GM18861 (cell line): ENCODE results near the gene RHD.
"Not testable (repeated sequence)": the region's sequence is repeated elsewhere in the genome, so short reads cannot be mapped to it uniquely, and the experiment has no call there.

ENCODE experiments used
- ATAC-seq: cut with Tn5 transposase; IDR thresholded peaks from one replicate; pipeline ENCODE4 v1.9.1; 2021; ENCODE audit not compliant: unreplicated experiment

Gene RHD

DNA sequence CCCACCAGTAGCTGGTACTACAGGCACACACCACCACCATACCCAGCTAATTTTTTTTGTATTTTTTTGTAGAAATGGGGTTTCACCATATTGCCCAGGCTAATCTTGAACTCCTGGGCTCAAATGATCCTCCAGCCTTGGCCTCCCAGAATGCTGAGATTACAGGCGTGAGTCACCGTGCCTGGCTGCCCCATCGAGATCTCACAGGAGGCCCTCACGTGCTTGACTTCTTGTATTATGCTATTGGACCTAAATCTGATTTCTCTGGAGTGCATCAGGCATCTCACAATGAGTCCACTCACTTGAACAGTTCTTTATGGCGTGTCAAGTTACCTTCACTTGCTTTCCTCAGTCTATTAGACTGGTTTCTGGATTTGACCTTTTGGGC, 15.7 kb upstream of the RHD start:
- no peak for ATAC-seq

DNA sequence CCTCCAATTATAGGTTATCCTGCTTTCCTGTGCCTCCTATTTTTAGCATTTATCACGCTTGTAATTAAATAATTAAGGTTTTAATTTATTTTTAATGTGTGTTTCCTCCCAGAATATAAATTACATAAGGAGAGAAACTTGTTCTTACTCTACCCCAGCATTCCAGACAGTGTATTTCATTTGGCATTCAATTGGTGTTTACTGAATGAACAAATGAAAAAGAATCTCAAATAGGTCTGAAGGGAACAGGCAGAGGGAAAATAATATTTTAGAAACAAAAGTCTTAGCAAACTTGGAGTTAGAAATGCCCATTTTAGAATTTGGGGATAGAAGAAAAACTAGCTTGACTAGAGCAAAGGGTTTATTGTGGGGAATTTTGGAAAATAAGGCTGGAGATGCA, 15.1 kb upstream of the RHD start:
- ATAC-seq: no peak

- ATAC-seq: not testable (repeated sequence)
Observed at GRCh38 chr1:25259813-25260212, 12.5 kb upstream of the RHD start.

GRCh38 chr1:25260336-25260735, 12.0 kb upstream of the RHD start:
- ATAC-seq: not testable (repeated sequence)

DNA sequence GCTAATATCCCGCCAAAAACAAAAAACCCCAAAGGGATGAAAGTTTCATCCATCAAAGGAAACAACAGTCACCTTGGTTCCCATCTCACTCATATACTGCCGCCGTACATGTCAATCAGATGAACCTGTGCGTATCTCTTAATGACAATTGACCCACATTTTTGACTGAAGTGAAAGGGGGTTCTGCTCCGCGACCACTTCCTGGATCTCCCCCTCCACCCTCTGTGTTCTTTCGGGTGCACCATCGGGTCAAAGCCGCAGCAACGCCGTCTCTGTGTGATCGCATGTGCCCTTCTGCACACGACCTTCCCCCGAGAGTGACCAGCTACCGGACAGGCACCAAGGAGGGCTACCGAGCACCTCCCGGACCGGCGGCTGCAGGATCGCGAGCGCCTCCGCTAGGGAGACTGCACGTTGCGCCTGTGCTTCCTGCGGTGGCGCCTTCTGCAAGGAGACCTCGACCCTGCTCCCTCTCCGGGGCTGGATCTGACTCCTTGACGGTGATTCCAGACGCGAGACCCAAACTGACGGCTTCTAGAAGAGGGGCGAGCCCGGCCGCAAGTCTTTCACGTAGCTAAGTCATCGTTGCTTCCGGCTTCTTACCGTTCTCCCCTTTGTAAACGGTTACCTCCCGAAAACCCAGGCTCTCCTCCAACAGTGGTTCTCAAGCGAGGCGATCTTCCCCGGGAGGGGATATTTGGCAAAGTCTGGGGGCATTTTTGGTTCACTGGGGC, 5.6 kb upstream of the RHD start:
- ATAC-seq: peak; percentile 20

GRCh38 chr1:25267288-25268142, 4.8 kb upstream of the RHD start:
- peak; percentile 43 for ATAC-seq

GRCh38 chr1:25268143-25268760, 4.1 kb upstream of the RHD start:
- ATAC-seq: not testable (repeated sequence)

DNA sequence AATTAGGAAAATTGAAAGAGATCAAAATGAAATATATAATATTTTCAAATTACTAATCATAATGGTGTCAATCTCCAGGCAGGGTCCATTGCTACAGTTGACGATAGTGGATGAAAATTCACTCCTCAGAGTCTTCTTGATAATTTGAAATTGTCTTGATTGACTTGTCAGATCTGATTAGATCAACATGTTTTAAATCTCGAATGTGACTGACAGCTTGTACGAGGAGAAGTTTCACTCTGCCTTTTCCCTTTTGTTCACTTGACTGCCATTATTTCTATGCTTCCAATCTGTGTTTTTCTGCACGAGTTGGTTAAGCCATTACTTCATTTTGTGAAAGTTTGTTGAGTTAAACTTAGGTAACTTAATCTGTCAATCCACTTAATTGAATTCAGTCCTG, 3.3 kb downstream of the RHD start:
- not testable (repeated sequence) for ATAC-seq

- ATAC-seq: not testable (repeated sequence)
Observed at GRCh38 chr1:25277295-25277694, 5.0 kb downstream of the RHD start.

GRCh38 chr1:25278358-25278757, 6.0 kb downstream of the RHD start:
- ATAC-seq: not testable (repeated sequence)

GRCh38 chr1:25278790-25279189, 6.5 kb downstream of the RHD start:
- ATAC-seq: not testable (repeated sequence)

- ATAC-seq: not testable (repeated sequence)
Observed at GRCh38 chr1:25279693-25280111, 7.4 kb downstream of the RHD start.

DNA sequence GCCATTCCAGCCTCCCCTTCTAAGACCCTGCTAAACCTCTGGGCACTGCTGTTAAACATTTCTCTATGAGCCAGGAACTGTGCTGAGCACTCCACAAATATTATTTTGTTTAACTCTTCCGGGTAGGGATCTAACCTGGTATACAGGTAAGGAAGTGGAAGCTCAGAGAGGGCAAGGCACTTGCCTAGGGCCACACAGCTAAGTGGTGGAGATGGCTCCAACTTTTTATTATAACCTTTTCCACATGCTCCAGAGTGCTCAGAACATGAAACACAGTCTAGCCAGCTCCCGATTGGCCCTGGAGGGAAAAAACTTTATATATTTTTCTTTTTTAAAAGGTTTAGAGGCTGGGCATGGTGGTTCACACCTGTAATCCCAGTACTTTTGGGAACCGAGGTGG, 13.6 kb downstream of the RHD start:
- not testable (repeated sequence) for ATAC-seq

DNA sequence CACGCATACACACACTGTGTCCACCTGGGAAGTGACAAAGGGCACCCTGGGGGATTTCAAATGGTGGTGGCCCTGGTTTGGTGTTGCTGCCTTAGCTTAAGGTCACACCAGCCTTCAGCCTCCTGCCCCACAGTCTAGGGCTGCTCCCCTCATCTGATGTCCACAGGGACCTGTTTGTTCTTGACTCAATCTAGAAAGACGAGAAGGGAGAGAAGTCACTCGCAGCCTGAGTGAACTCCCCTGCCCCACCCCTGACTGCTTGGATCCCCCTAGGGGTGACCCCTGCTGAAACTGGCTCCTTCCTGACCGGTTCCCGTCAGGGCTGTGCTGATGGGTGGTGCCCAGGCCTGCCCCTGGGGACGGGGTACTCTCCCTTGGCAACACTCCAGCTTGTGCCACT, 14.9 kb downstream of the RHD start:
- ATAC-seq: not testable (repeated sequence)

DNA sequence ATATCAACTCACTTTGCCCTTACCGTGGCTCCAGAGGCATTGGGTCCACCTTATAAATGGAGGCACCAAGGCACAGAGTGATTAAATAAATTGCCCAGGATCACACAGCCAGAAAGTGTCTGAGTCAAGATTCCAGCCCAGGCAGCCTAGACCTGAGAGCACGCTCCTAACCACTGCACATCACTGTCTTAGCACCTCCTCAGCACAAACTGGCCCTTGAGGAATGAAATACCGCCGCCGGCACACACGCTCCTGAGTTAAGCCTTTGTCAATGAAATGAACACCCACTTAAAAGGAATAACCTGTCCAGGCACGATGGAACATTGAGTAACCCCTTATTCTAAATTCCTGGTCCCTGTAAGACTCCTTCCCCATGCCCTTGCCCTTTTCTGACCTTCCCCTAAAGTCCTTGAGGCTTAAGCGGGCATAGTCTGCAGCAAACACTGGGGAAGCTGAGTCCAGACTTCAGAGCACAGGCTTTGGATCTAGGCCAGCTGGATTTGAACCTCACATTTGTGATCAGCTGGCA, 16.3 kb downstream of the RHD start:
- ATAC-seq: not testable (repeated sequence)

DNA sequence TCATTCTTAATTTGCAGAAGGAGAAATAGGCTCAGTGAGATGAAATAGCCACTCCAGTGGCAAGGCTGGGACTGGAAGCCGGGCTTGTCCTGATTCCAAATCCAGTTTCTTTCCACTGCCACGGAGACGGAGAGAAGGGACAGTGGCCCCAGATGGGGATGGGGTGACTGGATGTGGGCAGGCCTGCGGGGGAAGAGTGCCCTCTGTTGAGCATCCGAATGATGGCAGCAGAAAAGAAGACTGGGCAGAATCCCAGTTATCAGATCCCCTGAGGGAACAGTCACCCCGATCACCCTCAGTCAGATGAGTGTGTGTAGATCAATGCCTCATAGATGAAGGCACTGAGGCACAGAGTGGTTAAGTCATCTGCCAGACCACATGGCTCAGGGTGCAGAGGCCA, 17.7 kb downstream of the RHD start:
- ATAC-seq: not testable (repeated sequence)

DNA sequence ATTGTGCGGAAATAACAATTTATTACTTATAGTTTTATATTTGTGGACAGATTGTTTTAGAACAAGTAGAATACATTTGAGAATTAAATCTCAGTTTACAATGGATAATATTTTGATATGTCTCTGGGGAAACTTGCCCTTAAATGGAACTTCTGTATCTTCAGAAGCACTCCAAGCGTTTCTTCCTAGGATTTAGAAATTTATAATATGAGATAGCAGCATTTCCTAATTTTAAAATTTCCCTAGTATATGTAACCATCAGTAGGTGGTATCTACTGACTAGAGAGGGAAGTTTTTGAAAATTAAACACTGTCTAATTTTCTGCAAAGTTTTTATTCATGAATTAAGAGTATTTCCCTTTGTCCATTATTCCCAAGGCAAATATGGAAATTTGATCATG, 21.1 kb downstream of the RHD start:
- ATAC-seq: not testable (repeated sequence)

DNA sequence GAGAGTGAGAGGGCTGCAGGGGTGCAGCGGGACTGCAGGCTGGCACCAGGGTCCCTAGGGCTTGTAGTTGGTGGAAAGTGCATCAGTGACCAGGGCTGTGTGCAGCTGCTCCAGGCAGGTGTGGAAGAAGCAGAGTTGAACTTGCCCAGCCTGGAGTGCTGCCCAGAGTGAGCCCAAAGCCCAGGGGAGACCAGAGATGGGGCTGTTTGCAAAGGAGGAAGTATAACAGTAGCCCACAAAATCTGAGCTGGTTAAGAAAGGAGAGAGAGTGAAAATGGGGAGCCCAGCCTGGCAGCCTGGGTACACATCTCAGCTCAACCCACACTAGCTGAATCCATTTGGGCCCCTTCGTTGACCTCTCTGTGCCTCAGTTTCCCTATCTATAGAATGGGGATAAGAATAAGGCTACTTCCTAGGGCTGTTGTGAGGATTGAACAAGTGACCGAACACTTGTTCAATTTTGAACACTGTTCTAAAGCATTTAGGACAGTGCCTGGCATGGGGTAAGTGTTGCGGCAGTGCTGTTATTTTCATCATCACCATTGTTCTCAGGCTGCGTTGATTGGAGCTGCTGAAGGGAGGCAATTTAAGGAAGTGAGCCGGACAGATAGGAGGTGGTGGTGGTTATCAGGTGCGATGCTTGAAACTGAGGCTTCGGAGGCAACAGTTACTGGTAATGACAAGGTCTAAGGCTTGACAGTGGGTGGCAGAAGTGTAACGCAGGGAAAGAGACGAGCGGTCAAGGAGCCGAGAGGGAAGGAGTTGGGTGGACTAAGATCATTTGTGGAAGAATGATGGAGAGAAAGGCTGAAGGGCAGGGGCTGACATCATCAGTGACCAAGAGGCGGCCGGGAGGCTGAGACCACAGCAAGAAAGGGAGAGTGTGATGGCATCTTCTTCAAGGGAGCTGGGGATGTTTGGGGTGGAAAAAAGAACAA, 22.8 kb downstream of the RHD start:
- not testable (repeated sequence) for ATAC-seq

- not testable (repeated sequence) for ATAC-seq
Observed at GRCh38 chr1:25296501-25296900, 24.2 kb downstream of the RHD start.

DNA sequence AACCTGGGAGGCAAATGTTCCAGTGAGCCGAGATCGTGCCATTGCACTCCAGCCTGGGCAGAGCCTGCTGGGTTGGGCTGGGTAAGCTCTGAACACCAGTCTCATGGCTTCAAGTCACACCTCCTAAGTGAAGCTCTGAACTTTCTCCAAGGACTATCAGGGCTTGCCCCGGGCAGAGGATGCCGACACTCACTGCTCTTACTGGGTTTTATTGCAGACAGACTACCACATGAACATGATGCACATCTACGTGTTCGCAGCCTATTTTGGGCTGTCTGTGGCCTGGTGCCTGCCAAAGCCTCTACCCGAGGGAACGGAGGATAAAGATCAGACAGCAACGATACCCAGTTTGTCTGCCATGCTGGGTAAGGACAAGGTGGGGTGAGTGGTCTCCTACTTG, 28.4 kb downstream of the RHD start:
- not testable (repeated sequence) for ATAC-seq
